Amniotic stem cell (primary cell): ENCODE measurements around the gene COL6A1.

Experiments
- DNase-seq: peaks from one replicate; lab custom pipeline; 2025; lab: John Stamatoyannopoulos, UW

Gene COL6A1

GRCh38 chr21:46049890-46050667 lies 68.5 kb downstream of the COL6A1 start:
- no peak for DNase-seq

GRCh38 chr21:46050668-46051378 lies 69.3 kb downstream of the COL6A1 start:
- no peak for DNase-seq

GRCh38 chr21:46051379-46051770 lies 69.8 kb downstream of the COL6A1 start:
- DNase-seq, result no peak

- no peak for DNase-seq
Measured at GRCh38 chr21:46051821-46052675, 70.5 kb downstream of the COL6A1 start.

- DNase-seq, result no peak
Measured at GRCh38 chr21:46052703-46053651, 71.4 kb downstream of the COL6A1 start.

GRCh38 chr21:46054031-46054430 lies 72.5 kb downstream of the COL6A1 start:
- DNase-seq, result no peak

GRCh38 chr21:46054451-46054881 lies 72.9 kb downstream of the COL6A1 start:
- DNase-seq, result no peak
